ENCODE results near the gene SMURF2. TPM values are rescaled to one million over a fixed set of nuclear protein-coding genes. Genes with fewer than 3 reads are reported as not detected.

SMURF2 gene
- total RNA-seq, 1 donor from 2014 or later = 24.6 TPM

DNA sequence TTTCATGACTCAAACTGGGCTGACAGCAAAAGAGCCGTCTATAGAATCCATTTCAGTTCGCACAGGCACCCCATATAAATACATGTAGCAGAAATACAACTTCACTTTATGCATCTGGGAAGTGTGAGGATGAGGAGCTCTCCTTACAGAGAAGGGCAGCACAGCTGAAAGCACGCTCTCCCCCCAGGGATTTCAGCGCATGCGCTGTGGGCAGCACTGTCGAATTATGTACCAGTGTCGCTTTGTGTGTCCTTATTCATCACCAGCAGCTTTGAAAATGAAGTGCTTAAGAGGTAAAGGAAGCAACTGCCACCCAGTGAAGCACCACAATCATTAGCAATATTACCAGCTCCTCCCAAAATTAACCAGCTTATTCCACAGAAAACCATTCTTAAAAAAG, 115.4 kb downstream of the SMURF2 start:
- no peaks in the 10 kb centered on the region for H3K9me3 Mint-ChIP-seq
- no peak overlapping the region for H3K4me3 Mint-ChIP-seq
- Histone ChIP-seq H3K27ac (no peak overlapping the region), H3K4me2 (no peak overlapping the region), H3F3A (ENCODE audit: low read depth) (peaks cover 9% of the 10 kb centered on the region), H3K9me3 (ENCODE audit: low read depth) (no peaks in the 10 kb centered on the region), H3K79me2 (ENCODE audit: low read depth) (no peaks in the 10 kb centered on the region), H3K4me1 (peaks cover 5% of the 10 kb centered on the region), H4K20me1 (ENCODE audit: low read depth) (no peaks in the 10 kb centered on the region), H2AFZ (replicated peaks) (no peak overlapping the region), H3K36me3 (no peaks in the 10 kb centered on the region), H3K27me3 (no peaks in the 10 kb centered on the region), H3K4me3 (no peak overlapping the region), H3K9ac (no peak overlapping the region)
- peaks cover 18% of the 10 kb centered on the region for H3K36me3 Mint-ChIP-seq
- no peaks in the 10 kb centered on the region for H3K4me1 Mint-ChIP-seq
- peaks cover 2% of the 10 kb centered on the region for H3K27me3 Mint-ChIP-seq (ENCODE audit: insufficient read depth, low read depth)
- TF ChIP-seq, protein P1, sequence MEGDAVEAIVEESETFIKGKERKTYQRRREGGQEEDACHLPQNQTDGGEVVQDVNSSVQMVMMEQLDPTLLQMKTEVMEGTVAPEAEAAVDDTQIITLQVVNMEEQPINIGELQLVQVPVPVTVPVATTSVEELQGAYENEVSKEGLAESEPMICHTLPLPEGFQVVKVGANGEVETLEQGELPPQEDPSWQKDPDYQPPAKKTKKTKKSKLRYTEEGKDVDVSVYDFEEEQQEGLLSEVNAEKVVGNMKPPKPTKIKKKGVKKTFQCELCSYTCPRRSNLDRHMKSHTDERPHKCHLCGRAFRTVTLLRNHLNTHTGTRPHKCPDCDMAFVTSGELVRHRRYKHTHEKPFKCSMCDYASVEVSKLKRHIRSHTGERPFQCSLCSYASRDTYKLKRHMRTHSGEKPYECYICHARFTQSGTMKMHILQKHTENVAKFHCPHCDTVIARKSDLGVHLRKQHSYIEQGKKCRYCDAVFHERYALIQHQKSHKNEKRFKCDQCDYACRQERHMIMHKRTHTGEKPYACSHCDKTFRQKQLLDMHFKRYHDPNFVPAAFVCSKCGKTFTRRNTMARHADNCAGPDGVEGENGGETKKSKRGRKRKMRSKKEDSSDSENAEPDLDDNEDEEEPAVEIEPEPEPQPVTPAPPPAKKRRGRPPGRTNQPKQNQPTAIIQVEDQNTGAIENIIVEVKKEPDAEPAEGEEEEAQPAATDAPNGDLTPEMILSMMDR (IDR thresholded peaks at IDR 0.05) = no peak
- TF ChIP-seq EZH2phosphoT487 (IDR thresholded peaks at IDR 0.05) (no peak), EZH2 (IDR thresholded peaks at IDR 0.05) (no peak)
- H3K27ac Mint-ChIP-seq = no peak overlapping the region
- DNase-seq (ENCODE audit: low spot score) = no peak

DNA sequence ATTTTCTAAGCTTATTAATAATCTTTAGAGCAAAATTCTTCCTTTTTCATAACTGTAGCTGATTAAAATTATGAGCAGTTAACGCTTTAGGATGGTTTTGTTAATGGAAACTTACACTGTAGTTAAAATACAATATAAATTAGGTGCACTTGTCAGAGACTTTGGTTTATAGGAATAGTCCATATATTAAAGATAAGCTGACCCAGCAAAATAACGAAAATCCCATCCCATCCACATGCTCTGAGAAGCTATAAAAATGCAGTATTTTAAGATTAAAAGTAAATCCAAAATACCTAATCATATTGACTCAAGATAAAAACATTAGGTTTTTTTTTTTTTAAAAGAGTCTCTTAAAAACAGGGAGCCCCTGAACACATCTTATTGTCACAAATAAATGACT, 117.4 kb downstream of the SMURF2 start:
- Mint-ChIP-seq H3K27me3 (ENCODE audit: insufficient read depth, low read depth) (peaks cover 2% of the 10 kb centered on the region), H3K4me1 (no peaks in the 10 kb centered on the region), H3K36me3 (peaks cover 15% of the 10 kb centered on the region), H3K27ac (no peak overlapping the region), H3K4me3 (no peak overlapping the region), H3K9me3 (no peaks in the 10 kb centered on the region)
- no peak for TF ChIP-seq EZH2 (IDR thresholded peaks at IDR 0.05)
- no peak for TF ChIP-seq EZH2phosphoT487 (IDR thresholded peaks at IDR 0.05)
- TF ChIP-seq, protein P1 (IDR thresholded peaks at IDR 0.05) = no peak
- no peak for DNase-seq (ENCODE audit: low spot score)
- no peaks in the 10 kb centered on the region for H3K36me3 ChIP-seq
- H3K4me3 ChIP-seq = no peak overlapping the region
- no peak overlapping the region for H3K4me2 ChIP-seq
- H2AFZ ChIP-seq (replicated peaks) = no peak overlapping the region
- H3F3A ChIP-seq (ENCODE audit: low read depth) = peaks cover 9% of the 10 kb centered on the region
- H3K9ac ChIP-seq = no peak overlapping the region
- peaks cover 5% of the 10 kb centered on the region for H3K4me1 ChIP-seq
- H3K27ac ChIP-seq = no peak overlapping the region
- H3K27me3 ChIP-seq = no peaks in the 10 kb centered on the region
- H3K79me2 ChIP-seq (ENCODE audit: low read depth) = no peaks in the 10 kb centered on the region
- no peaks in the 10 kb centered on the region for H3K9me3 ChIP-seq (ENCODE audit: low read depth)
- no peaks in the 10 kb centered on the region for H4K20me1 ChIP-seq (ENCODE audit: low read depth)

DNA sequence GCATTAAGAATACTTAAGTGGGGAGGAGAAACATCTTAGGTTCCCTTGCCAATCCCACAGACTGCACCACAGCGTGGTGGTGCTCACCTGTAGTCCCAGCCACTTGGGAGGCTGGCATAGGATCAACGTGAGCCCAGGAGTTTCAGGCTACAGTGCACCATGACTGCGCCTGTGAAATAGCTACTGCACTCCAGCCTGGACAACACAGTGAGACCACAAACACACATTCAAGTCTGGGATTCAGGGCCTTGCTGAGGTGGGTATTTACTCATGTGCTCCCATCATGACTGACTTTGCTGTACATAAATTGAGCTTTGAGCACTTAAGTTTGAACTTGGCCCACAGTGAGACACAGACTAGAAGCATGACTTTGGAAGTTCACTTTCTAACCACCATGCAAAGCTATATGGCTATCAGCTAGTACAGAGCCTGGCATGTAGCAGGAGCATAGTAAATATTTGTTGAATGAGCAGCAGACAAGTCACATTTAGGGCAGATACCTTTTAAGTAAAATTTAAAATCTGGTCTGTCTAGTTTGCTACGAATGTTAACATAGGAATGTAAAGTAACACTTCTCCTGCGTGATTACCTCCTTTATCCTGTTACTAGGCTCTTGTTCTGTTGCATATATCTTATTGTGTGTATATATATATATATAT, 121.9 kb downstream of the SMURF2 start:
- no peak overlapping the region for H3K4me3 ChIP-seq
- no peaks in the 10 kb centered on the region for H3K9me3 Mint-ChIP-seq
- no peak overlapping the region for H3K27ac Mint-ChIP-seq
- H3K27ac ChIP-seq = no peak overlapping the region
- no peak overlapping the region for H3K4me2 ChIP-seq
- H3K4me1 ChIP-seq = no peaks in the 10 kb centered on the region
- no peak overlapping the region for H3K9ac ChIP-seq
- no peak for TF ChIP-seq EZH2phosphoT487 (IDR thresholded peaks at IDR 0.05)
- no peak for TF ChIP-seq EZH2 (IDR thresholded peaks at IDR 0.05)
- TF ChIP-seq, protein P1 (IDR thresholded peaks at IDR 0.05) = no peak
- H4K20me1 ChIP-seq (ENCODE audit: low read depth) = no peaks in the 10 kb centered on the region
- no peaks in the 10 kb centered on the region for H3K4me1 Mint-ChIP-seq
- H3K4me3 Mint-ChIP-seq = no peak overlapping the region
- peaks cover 9% of the 10 kb centered on the region for H3F3A ChIP-seq (ENCODE audit: low read depth)
- no peaks in the 10 kb centered on the region for H3K27me3 Mint-ChIP-seq (ENCODE audit: insufficient read depth, low read depth)
- no peak overlapping the region for H2AFZ ChIP-seq (replicated peaks)
- no peaks in the 10 kb centered on the region for H3K9me3 ChIP-seq (ENCODE audit: low read depth)
- H3K36me3 ChIP-seq = no peaks in the 10 kb centered on the region
- H3K27me3 ChIP-seq = no peaks in the 10 kb centered on the region
- peaks cover 30% of the 10 kb centered on the region for H3K36me3 Mint-ChIP-seq
- no peaks in the 10 kb centered on the region for H3K79me2 ChIP-seq (ENCODE audit: low read depth)
- DNase-seq (ENCODE audit: low spot score) = no peak

Measured in neural progenitor cell (in vitro differentiated cells).